Uterus (tissue), 4 donors: ENCODE results near the gene DCC. TPM values are rescaled to one million over a fixed set of nuclear protein-coding genes. Genes with fewer than 3 reads are reported as not detected.

Experiments
- DNase-seq, 2 donors: peaks; one replicate each; pipeline ENCODE4 v3.0.0-alpha.2; 2019 to 2020
- H3K27ac ChIP-seq, 2 donors: fragments of 200-600 bp; sonication (generic); 1 replicate in 1 of 2; 2 replicates in 1 of 2; pipeline ENCODE4 v1.5.1; 2016 to 2018
- H3K27me3 ChIP-seq, 2 donors: fragments of 200-600 bp; sonication (generic); one replicate each; pipeline ENCODE4 v1.5.1; 2018 to 2019; ENCODE audit warnings: control low read depth in 1 of 2
- H3K36me3 ChIP-seq, 2 donors: fragments of 200-600 bp; sonication (generic); one replicate each; pipeline ENCODE4 v1.5.1; 2019; ENCODE audit warnings: control low read depth in 1 of 2
- H3K4me1 ChIP-seq, 2 donors: fragments of 200-600 bp; sonication (generic); one replicate each; pipeline ENCODE4 v1.5.1; 2018 to 2019; ENCODE audit warnings: control low read depth in 1 of 2
- H3K4me3 ChIP-seq, 2 donors: fragments of 200-600 bp; sonication (generic); 1 replicate in 1 of 2; 2 replicates in 1 of 2; pipeline ENCODE4 v1.5.1; 2018 to 2019; ENCODE audit warnings: mild to moderate bottlenecking in 1 of 2
- H3K9me3 ChIP-seq, 2 donors: fragments of 200-600 bp; sonication (generic); one replicate each; pipeline ENCODE4 v1.5.1; 2019; ENCODE audit warnings: control low read depth in 1 of 2
- POLR2A ChIP-seq, 2 donors: fragments of 450-650 bp; IDR thresholded peaks; one replicate each; pipeline ENCODE4 v1.6.1; 2016; ENCODE audit warnings: antibody characterized with exemption in 2 of 2, mild to moderate bottlenecking in 1 of 2, moderate library complexity in 1 of 2
- intact Hi-C: fragments of 100-400 bp; cut with DNase I; formaldehyde crosslinking; loops from one replicate; pipeline ENCODE4 v1.15.1; 2023; ENCODE audit warnings: low total_unique reads
- total RNA-seq, 4 donors: library from RNA; depleted of rRNA in 3 of 4; stranded (reverse); fragments of >200 nt in 3 of 4; gene quantifications; one replicate each; pipeline versions ENCODE4 v1.1.0 to v1.2.4, GENCODE V29; 2014 to 2023
- TF ChIP-seq, protein P1 (sequence below), 4 experiments: fragments of 200-600 bp in 2 of 4; fragments of 450-650 bp in 2 of 4; sonication (generic) in 2 of 4; IDR thresholded peaks; one replicate each; pipeline ENCODE4 v1.5.1; 2016 to 2019; ENCODE audit warnings: antibody characterized with exemption in 4 of 4, mild to moderate bottlenecking in 2 of 4, moderate library complexity in 1 of 4
- donor health status: DM: yes; HTN: yes; CAD: no.

DCC gene
- total RNA-seq, 4 donors from 2014 or later, result 0.40 to 3.2 TPM; not detected in 2

DNA sequence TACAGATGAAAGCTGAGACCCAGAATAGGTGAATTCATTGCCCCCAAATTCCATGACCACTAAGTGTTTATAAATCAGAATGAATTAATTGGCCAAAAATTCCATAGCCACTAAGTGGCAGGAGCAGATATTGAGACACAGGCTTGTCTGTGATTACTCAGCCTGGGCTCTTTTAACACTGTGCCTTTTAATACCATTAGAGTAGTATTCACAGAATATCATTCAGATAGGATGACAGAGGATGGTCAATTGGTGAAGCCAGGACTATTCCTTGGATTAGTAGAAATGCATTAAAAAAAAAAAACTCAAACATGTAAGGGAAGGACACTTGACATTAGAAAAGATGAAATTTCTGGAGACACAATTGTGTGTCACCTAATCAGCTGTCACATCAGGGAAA is 698.6 kb downstream of the DCC start:
- Histone ChIP-seq H3K4me3 (no peak overlapping the region), H3K4me1 (no peaks in the 10 kb centered on the region), H3K36me3 (no peaks in the 10 kb centered on the region), H3K9me3 (no peaks in the 10 kb centered on the region), H3K27ac (no peak overlapping the region), H3K27me3 (no peaks in the 10 kb centered on the region)
- DNase-seq, result no peak
- intact Hi-C loops, result no loop called here
- no peak for TF ChIP-seq POLR2A (IDR thresholded peaks at IDR 0.05)
- TF ChIP-seq, protein P1, sequence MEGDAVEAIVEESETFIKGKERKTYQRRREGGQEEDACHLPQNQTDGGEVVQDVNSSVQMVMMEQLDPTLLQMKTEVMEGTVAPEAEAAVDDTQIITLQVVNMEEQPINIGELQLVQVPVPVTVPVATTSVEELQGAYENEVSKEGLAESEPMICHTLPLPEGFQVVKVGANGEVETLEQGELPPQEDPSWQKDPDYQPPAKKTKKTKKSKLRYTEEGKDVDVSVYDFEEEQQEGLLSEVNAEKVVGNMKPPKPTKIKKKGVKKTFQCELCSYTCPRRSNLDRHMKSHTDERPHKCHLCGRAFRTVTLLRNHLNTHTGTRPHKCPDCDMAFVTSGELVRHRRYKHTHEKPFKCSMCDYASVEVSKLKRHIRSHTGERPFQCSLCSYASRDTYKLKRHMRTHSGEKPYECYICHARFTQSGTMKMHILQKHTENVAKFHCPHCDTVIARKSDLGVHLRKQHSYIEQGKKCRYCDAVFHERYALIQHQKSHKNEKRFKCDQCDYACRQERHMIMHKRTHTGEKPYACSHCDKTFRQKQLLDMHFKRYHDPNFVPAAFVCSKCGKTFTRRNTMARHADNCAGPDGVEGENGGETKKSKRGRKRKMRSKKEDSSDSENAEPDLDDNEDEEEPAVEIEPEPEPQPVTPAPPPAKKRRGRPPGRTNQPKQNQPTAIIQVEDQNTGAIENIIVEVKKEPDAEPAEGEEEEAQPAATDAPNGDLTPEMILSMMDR (IDR thresholded peaks at IDR 0.05), result no peak

DNA sequence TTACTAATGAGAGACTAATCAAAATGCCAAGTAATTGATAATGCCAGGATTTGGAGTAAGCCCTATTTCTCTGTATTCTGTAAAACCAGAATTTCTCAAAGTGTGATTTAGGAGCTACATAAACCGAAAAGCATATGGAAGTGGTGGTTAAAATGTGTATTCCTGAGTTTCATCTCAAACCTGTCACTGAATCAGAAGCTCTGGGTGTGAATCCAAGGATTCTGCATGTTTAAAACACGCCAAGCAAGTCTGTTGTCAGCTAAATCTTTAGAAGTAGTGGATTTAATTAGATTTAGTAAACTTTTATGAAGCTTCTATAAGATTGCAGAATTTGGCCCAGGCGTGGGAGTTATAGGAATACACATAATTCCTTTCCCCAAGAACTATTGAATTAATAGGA is 700.3 kb downstream of the DCC start:
- H3K27ac ChIP-seq, result no peak overlapping the region
- TF ChIP-seq, protein P1 (IDR thresholded peaks at IDR 0.05), result no peak
- TF ChIP-seq POLR2A (IDR thresholded peaks at IDR 0.05), result no peak
- H3K4me3 ChIP-seq, result no peak overlapping the region
- intact Hi-C loops, result no loop called here
- no peaks in the 10 kb centered on the region for H3K36me3 ChIP-seq
- no peak for DNase-seq
- no peaks in the 10 kb centered on the region for H3K9me3 ChIP-seq
- no peaks in the 10 kb centered on the region for H3K27me3 ChIP-seq
- H3K4me1 ChIP-seq, result no peaks in the 10 kb centered on the region

DNA sequence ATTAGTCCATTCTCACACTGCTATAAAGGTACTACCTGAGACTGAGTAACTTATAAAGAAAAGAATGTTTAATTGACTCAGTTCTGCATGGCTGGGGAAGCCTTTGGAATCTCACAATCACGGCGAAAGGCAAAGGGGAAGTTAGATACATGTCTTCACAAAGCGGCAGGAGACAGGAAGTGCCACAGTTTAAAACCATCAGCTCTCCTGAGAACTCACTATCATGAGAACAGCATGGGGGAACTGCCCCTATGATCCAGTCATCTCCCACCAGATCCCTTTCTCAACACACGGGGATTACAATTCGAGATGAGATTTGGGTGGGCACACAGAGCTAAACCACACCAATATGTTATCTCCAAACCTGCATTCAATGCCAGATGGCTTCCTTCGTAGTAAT is 716.1 kb downstream of the DCC start:
- H3K4me1 ChIP-seq, result no peaks in the 10 kb centered on the region
- H3K27me3 ChIP-seq, result no peaks in the 10 kb centered on the region
- TF ChIP-seq POLR2A (IDR thresholded peaks at IDR 0.05), result no peak
- no peak overlapping the region for H3K4me3 ChIP-seq
- no peaks in the 10 kb centered on the region for H3K36me3 ChIP-seq
- no peak for DNase-seq
- intact Hi-C loops, result loop anchor here (10.0 kb wide), 1 partner anchor 209 kb away; no protein-coding TSS in a partner anchor
- no peaks in the 10 kb centered on the region for H3K9me3 ChIP-seq
- H3K27ac ChIP-seq, result no peak overlapping the region

DNA sequence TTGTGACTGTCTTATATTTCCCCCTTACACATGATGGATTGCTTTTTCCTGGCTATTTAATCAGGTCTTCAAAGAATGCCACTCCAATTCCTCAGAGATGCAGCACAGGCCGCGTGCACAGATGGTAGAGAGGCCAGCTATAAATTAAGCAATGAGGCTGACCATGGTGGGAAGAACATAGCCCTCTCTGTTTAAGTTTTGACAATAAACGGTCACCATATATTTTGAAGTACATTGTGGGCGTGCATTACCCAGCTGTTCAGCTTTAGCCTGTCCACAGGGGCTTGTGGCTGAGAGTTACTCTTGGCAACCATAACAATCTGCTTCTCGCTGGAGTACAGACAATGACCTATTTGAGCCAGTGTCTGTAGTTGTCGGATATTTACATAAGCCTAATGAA is 730.8 kb downstream of the DCC start:
- Histone ChIP-seq H3K9me3 (no peaks in the 10 kb centered on the region), H3K4me1 (no peaks in the 10 kb centered on the region), H3K27me3 (no peaks in the 10 kb centered on the region), H3K27ac (no peak overlapping the region), H3K4me3 (no peak overlapping the region), H3K36me3 (no peaks in the 10 kb centered on the region)
- DNase-seq, result no peak
- intact Hi-C loops, result no loop called here
- TF ChIP-seq, protein P1 (IDR thresholded peaks at IDR 0.05), result no peak
- TF ChIP-seq POLR2A (IDR thresholded peaks at IDR 0.05), result no peak

DNA sequence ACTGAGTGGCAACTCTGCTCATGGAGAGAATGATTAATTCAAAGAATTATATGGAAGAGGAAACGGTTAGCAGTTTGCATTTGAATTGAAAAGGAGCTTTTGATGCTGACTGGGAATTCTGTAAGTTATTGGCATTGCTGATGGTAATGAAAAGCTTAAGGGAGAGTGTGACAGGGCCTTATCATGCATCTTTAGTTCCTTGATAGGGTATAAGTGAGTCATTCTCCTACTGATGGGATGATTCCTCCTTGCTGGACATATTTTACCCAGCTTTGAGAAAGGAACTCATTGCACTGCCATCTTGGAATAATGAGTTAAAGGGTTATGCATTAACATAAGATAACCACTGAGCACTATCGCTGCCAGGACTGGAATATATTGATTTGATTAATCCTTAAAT is 740.7 kb downstream of the DCC start:
- DNase-seq, result no peak
- Histone ChIP-seq H3K27ac (no peak overlapping the region), H3K27me3 (no peaks in the 10 kb centered on the region), H3K4me3 (no peak overlapping the region), H3K36me3 (no peaks in the 10 kb centered on the region), H3K9me3 (no peaks in the 10 kb centered on the region), H3K4me1 (no peaks in the 10 kb centered on the region)
- intact Hi-C loops, result no loop called here
- TF ChIP-seq, protein P1 (IDR thresholded peaks at IDR 0.05), result no peak
- TF ChIP-seq POLR2A (IDR thresholded peaks at IDR 0.05), result no peak

DNA sequence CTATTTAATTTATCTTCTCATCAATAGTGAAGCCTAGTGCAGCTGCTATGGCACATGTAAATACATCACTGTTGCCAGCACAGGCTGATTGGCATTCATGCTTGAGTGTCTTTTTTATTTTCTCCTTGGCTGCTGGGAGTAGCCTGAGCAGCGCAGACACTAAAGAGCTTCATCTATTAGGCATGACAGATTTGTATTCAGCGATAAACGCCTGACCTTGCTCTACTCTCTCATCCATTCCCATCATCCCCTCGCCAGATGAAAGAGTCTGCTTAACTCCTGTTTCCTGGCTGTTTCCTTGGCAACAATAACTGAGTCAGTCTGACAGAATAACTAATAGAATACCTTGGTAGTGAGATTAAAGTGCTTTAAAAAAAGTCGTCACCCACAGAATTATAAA is 753.6 kb downstream of the DCC start:
- no peak for DNase-seq
- no peak for TF ChIP-seq POLR2A (IDR thresholded peaks at IDR 0.05)
- TF ChIP-seq, protein P1 (IDR thresholded peaks at IDR 0.05), result no peak
- no peak overlapping the region for H3K4me3 ChIP-seq
- no peaks in the 10 kb centered on the region for H3K9me3 ChIP-seq
- H3K4me1 ChIP-seq, result no peaks in the 10 kb centered on the region
- H3K27me3 ChIP-seq, result no peaks in the 10 kb centered on the region
- no peak overlapping the region for H3K27ac ChIP-seq
- no peaks in the 10 kb centered on the region for H3K36me3 ChIP-seq
- intact Hi-C loops, result no loop called here
